ENCODE results near the gene NUTM2B.
"Not testable (repeated sequence)": the region's sequence is repeated elsewhere in the genome, so short reads cannot be mapped to it uniquely, and the experiment has no call there.

DNA sequence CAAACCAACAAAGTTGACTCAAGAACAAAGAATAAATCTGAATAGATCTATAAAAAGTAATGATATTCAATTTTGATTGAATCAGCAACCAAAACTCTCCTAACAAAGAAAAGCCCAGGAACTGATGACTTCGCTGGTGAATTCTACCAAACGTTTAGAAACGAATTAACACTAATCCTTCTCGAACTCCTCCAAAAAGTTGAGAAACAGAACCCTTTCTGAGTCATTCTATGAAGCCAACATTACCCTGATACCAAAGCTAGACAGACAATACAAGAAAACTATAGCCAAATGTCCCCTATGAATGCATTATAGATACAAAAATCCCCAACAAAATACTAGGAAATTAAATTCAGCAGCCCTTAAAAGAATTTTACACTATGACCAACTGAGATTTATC, 17.0 kb downstream of the NUTM2B start:
- not testable (repeated sequence) for TF ChIP-seq POLR2A (IDR thresholded peaks at IDR 0.05; ENCODE audit: low read length); GATA1 (IDR thresholded peaks at IDR 0.05; ENCODE audit: low read depth, low read length)
